ENCODE data around the gene ACOT13.

GRCh38 chr6:24742216-24742738, 75.4 kb downstream of the ACOT13 start:
- no peak for TF ChIP-seq CTCF (IDR thresholded peaks at IDR 0.05)
- no peak for TF ChIP-seq POLR2A (IDR thresholded peaks at IDR 0.05)

Measured in gastroesophageal sphincter (tissue), 3 donors.